ENCODE results near the gene MIGA2.

Gene MIGA2

GRCh38 chr9:129102791-129103594 lies 66.6 kb downstream of the MIGA2 start:
- Histone ChIP-seq H3K27me3 (ENCODE audit: insufficient read depth, low read length) (0 out of 2 replicates have a peak, but pooled peaks cover 5% of the 10 kb centered on the region), H3K4me3 (ENCODE audit: low read depth, low read length, poor library complexity, severe bottlenecking) (no peak overlapping the region), H3K9me2 (ENCODE audit: low read depth, low read length) (no peaks in the 10 kb centered on the region), H3K9ac (ENCODE audit: low read length) (no peak overlapping the region), H3F3A (ENCODE audit: insufficient read depth, low read length) (no peaks in the 10 kb centered on the region), H3K27ac (ENCODE audit: low read depth, low read length, poor library complexity, severe bottlenecking) (no peak overlapping the region), H4K20me1 (ENCODE audit: insufficient read depth, low read length) (no peaks in the 10 kb centered on the region), H3K4me1 (ENCODE audit: insufficient read depth, low read length, severe bottlenecking) (peaks cover 9% of the 10 kb centered on the region), H3K79me2 (ENCODE audit: insufficient read depth, low read length) (no peaks in the 10 kb centered on the region), H3K9me3 (ENCODE audit: low read length) (no peaks in the 10 kb centered on the region), H3K4me2 (ENCODE audit: low read length) (no peak overlapping the region), H3K36me3 (ENCODE audit: insufficient read depth, low read length) (no peaks in the 10 kb centered on the region), H2AFZ (ENCODE audit: low read length) (no peak overlapping the region)
- no peak for TF ChIP-seq EZH2 (IDR thresholded peaks at IDR 0.05; ENCODE audit: borderline replicate concordance, low read length)
- peak; percentile 60 for TF ChIP-seq CTCF (IDR thresholded peaks at IDR 0.05; ENCODE audit: low read length)

GRCh38 chr9:129103595-129103965 lies 67.2 kb downstream of the MIGA2 start:
- H3K9me3 ChIP-seq (ENCODE audit: low read length), result no peaks in the 10 kb centered on the region
- 0 out of 2 replicates have a peak, but pooled peaks cover 7% of the 10 kb centered on the region for H3K27me3 ChIP-seq (ENCODE audit: insufficient read depth, low read length)
- no peak overlapping the region for H3K4me3 ChIP-seq (ENCODE audit: low read depth, low read length, poor library complexity, severe bottlenecking)
- H3K9ac ChIP-seq (ENCODE audit: low read length), result no peak overlapping the region
- H3F3A ChIP-seq (ENCODE audit: insufficient read depth, low read length), result no peaks in the 10 kb centered on the region
- no peaks in the 10 kb centered on the region for H3K36me3 ChIP-seq (ENCODE audit: insufficient read depth, low read length)
- no peak for TF ChIP-seq EZH2 (IDR thresholded peaks at IDR 0.05; ENCODE audit: borderline replicate concordance, low read length)
- no peak for TF ChIP-seq CTCF (IDR thresholded peaks at IDR 0.05; ENCODE audit: low read length)
- no peaks in the 10 kb centered on the region for H3K79me2 ChIP-seq (ENCODE audit: insufficient read depth, low read length)
- peaks cover 9% of the 10 kb centered on the region for H3K4me1 ChIP-seq (ENCODE audit: insufficient read depth, low read length, severe bottlenecking)
- no peak overlapping the region for H3K27ac ChIP-seq (ENCODE audit: low read depth, low read length, poor library complexity, severe bottlenecking)
- no peaks in the 10 kb centered on the region for H3K9me2 ChIP-seq (ENCODE audit: low read depth, low read length)
- H3K4me2 ChIP-seq (ENCODE audit: low read length), result no peak overlapping the region
- H2AFZ ChIP-seq (ENCODE audit: low read length), result no peak overlapping the region
- H4K20me1 ChIP-seq (ENCODE audit: insufficient read depth, low read length), result no peaks in the 10 kb centered on the region

GRCh38 chr9:129104051-129104450 lies 67.6 kb downstream of the MIGA2 start:
- Histone ChIP-seq H3K9me2 (ENCODE audit: low read depth, low read length) (no peaks in the 10 kb centered on the region), H3K9ac (ENCODE audit: low read length) (no peak overlapping the region), H3K4me1 (ENCODE audit: insufficient read depth, low read length, severe bottlenecking) (peaks cover 9% of the 10 kb centered on the region), H3K4me3 (ENCODE audit: low read depth, low read length, poor library complexity, severe bottlenecking) (no peak overlapping the region), H3K9me3 (ENCODE audit: low read length) (no peaks in the 10 kb centered on the region), H3K4me2 (ENCODE audit: low read length) (no peak overlapping the region), H3K27ac (ENCODE audit: low read depth, low read length, poor library complexity, severe bottlenecking) (no peak overlapping the region), H4K20me1 (ENCODE audit: insufficient read depth, low read length) (no peaks in the 10 kb centered on the region), H3K79me2 (ENCODE audit: insufficient read depth, low read length) (no peaks in the 10 kb centered on the region), H3F3A (ENCODE audit: insufficient read depth, low read length) (no peaks in the 10 kb centered on the region), H3K27me3 (ENCODE audit: insufficient read depth, low read length) (0 out of 2 replicates have a peak, but pooled peaks cover 7% of the 10 kb centered on the region), H3K36me3 (ENCODE audit: insufficient read depth, low read length) (no peaks in the 10 kb centered on the region), H2AFZ (ENCODE audit: low read length) (no peak overlapping the region)
- TF ChIP-seq EZH2 (IDR thresholded peaks at IDR 0.05; ENCODE audit: borderline replicate concordance, low read length) (no peak), CTCF (IDR thresholded peaks at IDR 0.05; ENCODE audit: low read length) (no peak)
